Uterus (tissue), 2 donors: ENCODE measurements around the gene TBXAS1.

Experiments used
- POLR2A ChIP-seq, 2 donors: fragments of 450-650 bp; IDR thresholded peaks; one replicate each; pipeline ENCODE4 v1.6.1; 2016; ENCODE audit warnings: antibody characterized with exemption in 2 of 2, mild to moderate bottlenecking in 1 of 2, moderate library complexity in 1 of 2
- TF ChIP-seq, protein P1 (sequence below), 4 experiments: fragments of 200-600 bp in 2 of 4; fragments of 450-650 bp in 2 of 4; sonication (generic) in 2 of 4; IDR thresholded peaks; one replicate each; pipeline ENCODE4 v1.5.1; 2016 to 2019; ENCODE audit warnings: antibody characterized with exemption in 4 of 4, mild to moderate bottlenecking in 2 of 4, moderate library complexity in 1 of 4

DNA sequence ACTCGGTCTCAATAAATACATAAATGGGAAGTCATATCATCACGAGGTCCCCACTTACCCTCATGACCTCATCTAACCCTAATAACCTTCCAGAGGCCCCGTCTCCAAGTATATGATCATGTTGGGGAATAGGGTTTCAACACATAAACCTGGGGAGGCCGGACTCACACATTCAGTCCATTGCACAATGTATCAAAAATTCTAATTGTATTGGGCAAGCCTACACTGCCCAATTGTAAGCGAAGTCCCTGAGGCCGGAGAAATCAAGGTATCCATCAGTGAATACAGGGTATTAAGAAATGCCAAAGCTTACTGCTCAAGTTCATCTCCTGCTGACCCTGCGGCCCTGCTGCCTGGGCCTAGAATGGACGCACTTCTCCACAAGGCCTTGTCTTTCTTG, 164.1 kb downstream of the TBXAS1 start:
- TF ChIP-seq, protein P1, sequence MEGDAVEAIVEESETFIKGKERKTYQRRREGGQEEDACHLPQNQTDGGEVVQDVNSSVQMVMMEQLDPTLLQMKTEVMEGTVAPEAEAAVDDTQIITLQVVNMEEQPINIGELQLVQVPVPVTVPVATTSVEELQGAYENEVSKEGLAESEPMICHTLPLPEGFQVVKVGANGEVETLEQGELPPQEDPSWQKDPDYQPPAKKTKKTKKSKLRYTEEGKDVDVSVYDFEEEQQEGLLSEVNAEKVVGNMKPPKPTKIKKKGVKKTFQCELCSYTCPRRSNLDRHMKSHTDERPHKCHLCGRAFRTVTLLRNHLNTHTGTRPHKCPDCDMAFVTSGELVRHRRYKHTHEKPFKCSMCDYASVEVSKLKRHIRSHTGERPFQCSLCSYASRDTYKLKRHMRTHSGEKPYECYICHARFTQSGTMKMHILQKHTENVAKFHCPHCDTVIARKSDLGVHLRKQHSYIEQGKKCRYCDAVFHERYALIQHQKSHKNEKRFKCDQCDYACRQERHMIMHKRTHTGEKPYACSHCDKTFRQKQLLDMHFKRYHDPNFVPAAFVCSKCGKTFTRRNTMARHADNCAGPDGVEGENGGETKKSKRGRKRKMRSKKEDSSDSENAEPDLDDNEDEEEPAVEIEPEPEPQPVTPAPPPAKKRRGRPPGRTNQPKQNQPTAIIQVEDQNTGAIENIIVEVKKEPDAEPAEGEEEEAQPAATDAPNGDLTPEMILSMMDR (IDR thresholded peaks at IDR 0.05): no peak
- no peak for TF ChIP-seq POLR2A (IDR thresholded peaks at IDR 0.05)
